ENCODE measurements around the gene CRYGD.

The CRYGD gene

GRCh38 chr2:208093128-208093527, 31.2 kb downstream of the CRYGD start:
- TF ChIP-seq CTCF (IDR thresholded peaks at IDR 0.05; ENCODE audit: low read depth, low read length), result no peak
- no peak for TF ChIP-seq EZH2phosphoT487 (IDR thresholded peaks at IDR 0.05; ENCODE audit: low read depth)
- Histone ChIP-seq H3K27me3 (ENCODE audit: low read depth, low read length) (no peaks in the 10 kb centered on the region), H3K79me2 (ENCODE audit: low read length) (no peaks in the 10 kb centered on the region), H4K20me1 (ENCODE audit: insufficient read depth, low read length) (no peaks in the 10 kb centered on the region), H3K9me3 (ENCODE audit: insufficient read depth, low read length) (no peaks in the 10 kb centered on the region), H3K4me1 (ENCODE audit: low read length) (no peaks in the 10 kb centered on the region), H3K4me3 (ENCODE audit: low read length) (no peak overlapping the region), H3K36me3 (replicated peaks; ENCODE audit: low read depth, low read length) (no peaks in the 10 kb centered on the region), H3K9ac (ENCODE audit: low read length) (no peak overlapping the region), H3K27ac (ENCODE audit: low read length) (no peak overlapping the region), H2AFZ (ENCODE audit: low read depth, low read length) (no peak overlapping the region), H3K4me2 (ENCODE audit: low read length) (no peak overlapping the region)

GRCh38 chr2:208092093-208092832, 32.1 kb downstream of the CRYGD start:
- H3K27ac ChIP-seq (ENCODE audit: low read length), result no peak overlapping the region

GRCh38 chr2:208090420-208090819, 33.9 kb downstream of the CRYGD start:
- H3K36me3 ChIP-seq (replicated peaks; ENCODE audit: low read depth, low read length), result no peaks in the 10 kb centered on the region
- no peak overlapping the region for H3K27ac ChIP-seq (ENCODE audit: low read length)
- no peaks in the 10 kb centered on the region for H3K9me3 ChIP-seq (ENCODE audit: insufficient read depth, low read length)
- TF ChIP-seq CTCF (IDR thresholded peaks at IDR 0.05; ENCODE audit: low read depth, low read length), result no peak
- TF ChIP-seq EZH2phosphoT487 (IDR thresholded peaks at IDR 0.05; ENCODE audit: low read depth), result no peak
- no peaks in the 10 kb centered on the region for H3K4me1 ChIP-seq (ENCODE audit: low read length)
- no peak overlapping the region for H3K4me2 ChIP-seq (ENCODE audit: low read length)
- no peak overlapping the region for H3K9ac ChIP-seq (ENCODE audit: low read length)
- no peaks in the 10 kb centered on the region for H3K27me3 ChIP-seq (ENCODE audit: low read depth, low read length)
- H3K4me3 ChIP-seq (ENCODE audit: low read length), result no peak overlapping the region
- H2AFZ ChIP-seq (ENCODE audit: low read depth, low read length), result no peak overlapping the region
- no peaks in the 10 kb centered on the region for H4K20me1 ChIP-seq (ENCODE audit: insufficient read depth, low read length)
- no peaks in the 10 kb centered on the region for H3K79me2 ChIP-seq (ENCODE audit: low read length)

More at GRCh38 chr2:208092093-208092832, 32.1 kb downstream of the CRYGD start:
- no peaks in the 10 kb centered on the region for H3K9me3 ChIP-seq (ENCODE audit: insufficient read depth, low read length)
- H3K4me1 ChIP-seq (ENCODE audit: low read length), result no peaks in the 10 kb centered on the region
- no peak overlapping the region for H2AFZ ChIP-seq (ENCODE audit: low read depth, low read length)
- no peak for TF ChIP-seq EZH2phosphoT487 (IDR thresholded peaks at IDR 0.05; ENCODE audit: low read depth)
- no peak for TF ChIP-seq CTCF (IDR thresholded peaks at IDR 0.05; ENCODE audit: low read depth, low read length)
- no peaks in the 10 kb centered on the region for H3K36me3 ChIP-seq (replicated peaks; ENCODE audit: low read depth, low read length)
- H3K4me3 ChIP-seq (ENCODE audit: low read length), result no peak overlapping the region
- no peaks in the 10 kb centered on the region for H3K27me3 ChIP-seq (ENCODE audit: low read depth, low read length)
- no peak overlapping the region for H3K4me2 ChIP-seq (ENCODE audit: low read length)
- no peaks in the 10 kb centered on the region for H3K79me2 ChIP-seq (ENCODE audit: low read length)
- no peaks in the 10 kb centered on the region for H4K20me1 ChIP-seq (ENCODE audit: insufficient read depth, low read length)
- H3K9ac ChIP-seq (ENCODE audit: low read length), result no peak overlapping the region

GRCh38 chr2:208086029-208086428, 38.3 kb downstream of the CRYGD start:
- H3K36me3 ChIP-seq (replicated peaks; ENCODE audit: low read depth, low read length), result no peaks in the 10 kb centered on the region
- H3K4me2 ChIP-seq (ENCODE audit: low read length), result no peak overlapping the region
- H4K20me1 ChIP-seq (ENCODE audit: insufficient read depth, low read length), result no peaks in the 10 kb centered on the region
- no peak overlapping the region for H3K9ac ChIP-seq (ENCODE audit: low read length)
- H3K4me3 ChIP-seq (ENCODE audit: low read length), result no peak overlapping the region
- H3K27me3 ChIP-seq (ENCODE audit: low read depth, low read length), result peaks cover 4% of the 10 kb centered on the region; the same call in 1 of the 2 replicates
- H3K4me1 ChIP-seq (ENCODE audit: low read length), result no peaks in the 10 kb centered on the region
- no peaks in the 10 kb centered on the region for H3K9me3 ChIP-seq (ENCODE audit: insufficient read depth, low read length)
- no peaks in the 10 kb centered on the region for H3K79me2 ChIP-seq (ENCODE audit: low read length)
- no peak overlapping the region for H3K27ac ChIP-seq (ENCODE audit: low read length)
- TF ChIP-seq CTCF (IDR thresholded peaks at IDR 0.05; ENCODE audit: low read depth, low read length) (no peak), EZH2phosphoT487 (IDR thresholded peaks at IDR 0.05; ENCODE audit: low read depth) (no peak)
- H2AFZ ChIP-seq (ENCODE audit: low read depth, low read length), result no peak overlapping the region
